GM18499 (cell line): ENCODE measurements around the gene GNG12.

Source experiments
- ATAC-seq: cut with Tn5 transposase; IDR thresholded peaks from one replicate; pipeline ENCODE4 v1.9.1; 2021; ENCODE audit warnings: moderate number of reproducible peaks; ENCODE audit not compliant: insufficient read depth, unreplicated experiment

The GNG12 gene

DNA sequence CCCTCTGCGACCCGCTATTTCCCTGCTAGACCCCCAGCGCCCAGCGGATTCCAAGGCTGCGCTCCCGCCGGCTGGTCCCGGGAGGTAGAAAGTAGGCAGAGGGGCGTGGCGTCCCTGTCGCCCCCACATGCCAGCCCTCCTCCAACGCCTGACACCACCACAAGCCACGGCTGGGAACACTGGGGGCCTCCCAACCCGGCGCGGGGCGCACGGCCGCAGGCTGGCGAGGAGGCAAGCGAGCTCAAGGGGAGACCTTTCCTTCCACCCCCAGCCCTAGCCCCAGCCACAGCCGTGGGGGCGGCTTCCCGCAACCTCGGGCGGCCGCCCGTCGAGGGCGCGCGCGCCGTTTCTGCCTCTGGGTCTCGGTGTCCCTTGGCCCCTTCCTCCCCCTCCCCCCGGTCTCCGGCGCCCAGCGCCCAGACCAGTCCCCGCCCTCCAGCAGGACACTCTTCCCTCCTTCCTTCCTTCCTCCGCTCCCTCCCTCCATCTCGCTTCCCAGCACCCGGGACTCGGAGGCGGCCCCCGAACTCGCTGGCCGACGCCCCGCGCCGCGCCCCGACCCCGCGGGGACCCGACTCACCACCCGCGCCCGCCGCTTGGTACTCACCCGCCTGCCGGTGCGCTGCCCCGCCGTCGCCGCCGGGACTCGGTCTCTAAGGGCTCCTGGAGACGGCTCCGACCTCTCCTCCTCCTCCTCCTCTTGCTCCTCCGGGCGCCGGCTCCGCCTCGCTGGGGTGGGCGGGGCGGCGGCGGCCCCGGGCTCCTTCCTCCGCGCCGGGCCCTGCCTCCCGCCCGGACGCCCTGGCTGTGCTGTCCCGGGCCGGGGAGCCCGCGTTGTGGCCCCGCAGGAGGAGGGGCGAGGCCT, at the start of gene GNG12:
Gene GNG12, minus strand, starts transcription at position 731 of the 865 bp plus-strand sequence. CDS start 125,781 bp downstream, outside the sequence.
- no peak for ATAC-seq

DNA sequence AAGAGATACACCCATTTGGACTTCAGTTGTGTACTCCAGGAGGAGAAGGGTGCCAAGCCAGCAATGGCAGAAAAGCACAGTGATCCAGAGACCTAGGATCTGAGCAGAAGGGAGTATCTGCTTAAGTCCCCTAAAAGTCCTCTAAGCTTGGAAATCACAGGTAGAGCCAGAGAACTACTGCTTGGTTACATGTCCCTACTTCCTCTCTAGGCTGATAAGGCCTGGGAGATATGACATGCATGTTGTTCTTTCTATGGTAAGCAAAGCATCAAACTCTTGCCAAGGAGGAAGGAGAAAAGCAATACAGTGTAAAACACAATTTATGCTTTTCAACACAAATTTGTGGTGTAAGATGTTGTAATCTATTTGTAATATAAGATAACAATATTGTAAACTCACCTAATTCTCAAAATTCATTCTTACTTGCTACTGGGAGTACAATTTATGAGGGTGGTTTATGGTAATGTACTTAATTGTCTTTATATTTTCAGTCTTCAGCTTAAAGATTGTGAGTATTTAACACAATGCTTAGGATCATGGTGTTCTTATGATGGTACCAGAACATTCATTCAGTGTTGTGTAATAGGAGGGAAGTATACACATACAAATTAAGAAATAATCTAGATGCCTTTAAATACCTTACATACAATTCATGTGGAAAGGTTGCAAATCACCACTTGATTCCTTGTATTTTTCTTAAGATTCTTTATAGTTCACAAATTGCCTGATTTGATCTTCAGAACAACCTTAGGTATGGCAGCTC, 49.1 kb upstream of the GNG12 start:
- ATAC-seq = no peak

DNA sequence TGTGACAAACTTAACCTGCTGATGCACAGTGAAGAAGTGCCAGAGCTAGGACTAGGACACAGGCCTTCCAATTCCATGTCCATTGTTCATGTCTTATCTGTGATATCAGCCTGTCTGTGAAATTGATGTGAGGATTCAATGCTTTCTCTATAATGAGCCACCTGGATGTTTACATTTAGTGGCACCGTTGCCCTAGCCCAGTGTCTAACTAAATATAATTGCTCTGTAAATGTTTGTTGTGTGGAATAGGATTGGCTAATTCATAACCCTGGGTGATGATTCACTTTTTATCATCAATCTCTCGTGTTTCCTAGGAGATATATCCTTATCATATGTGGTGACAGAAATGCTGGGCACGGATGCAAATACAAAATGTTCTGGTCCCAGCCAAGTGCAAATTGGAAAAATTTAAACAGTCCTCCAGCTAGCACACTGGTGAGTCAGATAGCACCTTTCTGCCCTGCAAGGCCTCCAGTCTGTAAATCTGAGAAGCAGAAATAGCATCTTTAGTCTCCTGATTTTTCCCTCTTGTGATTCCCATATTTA, 46.9 kb upstream of the GNG12 start:
- ATAC-seq = no peak

GRCh38 chr1:67879485-67879884, 46.2 kb upstream of the GNG12 start:
- no peak for ATAC-seq

DNA sequence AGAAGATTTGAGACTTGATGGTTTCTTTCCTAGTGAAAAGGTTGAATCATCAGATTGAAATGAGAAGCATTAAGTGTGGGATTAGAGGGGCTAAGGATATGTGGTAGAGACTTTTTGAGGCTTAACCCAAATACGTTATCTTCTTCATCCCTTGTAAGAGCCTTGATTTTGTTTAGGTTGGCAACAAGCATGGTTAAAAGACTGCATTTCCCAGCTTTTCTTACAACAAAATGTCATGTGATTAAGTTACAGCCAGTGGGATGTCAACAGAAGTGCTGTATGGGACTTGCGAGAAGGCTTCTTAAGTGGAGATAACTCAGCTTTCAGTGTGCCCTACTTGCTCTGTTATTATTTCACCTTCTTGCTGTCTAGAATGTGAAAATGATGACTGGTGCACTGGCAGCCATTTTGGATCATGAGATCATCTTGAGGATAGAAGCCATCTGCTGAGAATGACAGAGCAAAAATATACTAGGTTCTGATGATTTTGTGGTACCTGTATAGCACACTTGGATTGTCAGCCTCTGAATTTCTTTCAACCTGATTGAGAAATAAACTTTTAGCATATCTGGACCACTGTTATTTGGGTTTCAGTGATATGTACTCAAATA, 41.3 kb upstream of the GNG12 start:
- no peak for ATAC-seq

DNA sequence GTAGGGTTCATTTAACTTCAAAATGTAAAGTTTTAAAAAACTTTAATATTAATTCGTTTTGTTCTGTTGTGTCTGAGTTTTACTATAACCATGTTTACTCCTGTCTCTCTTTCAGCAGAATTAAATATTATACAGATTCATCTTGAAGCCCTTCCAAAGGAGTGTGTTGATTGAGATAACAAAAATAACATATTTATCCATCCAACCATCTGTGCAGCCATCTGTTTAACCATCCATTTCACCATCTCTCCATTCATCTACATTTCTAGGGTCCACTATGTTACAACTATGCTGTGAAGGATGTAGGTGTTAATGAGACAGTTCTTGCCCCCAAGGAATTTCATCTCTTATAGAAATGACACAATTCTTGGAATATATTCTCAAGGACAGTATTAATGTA, 36.0 kb upstream of the GNG12 start:
- no peak for ATAC-seq

GRCh38 chr1:67863637-67864036, 30.4 kb upstream of the GNG12 start:
- no peak for ATAC-seq

- no peak for ATAC-seq
These were observed 29.4 kb upstream of the GNG12 start for GRCh38 chr1:67862685-67863084.

DNA sequence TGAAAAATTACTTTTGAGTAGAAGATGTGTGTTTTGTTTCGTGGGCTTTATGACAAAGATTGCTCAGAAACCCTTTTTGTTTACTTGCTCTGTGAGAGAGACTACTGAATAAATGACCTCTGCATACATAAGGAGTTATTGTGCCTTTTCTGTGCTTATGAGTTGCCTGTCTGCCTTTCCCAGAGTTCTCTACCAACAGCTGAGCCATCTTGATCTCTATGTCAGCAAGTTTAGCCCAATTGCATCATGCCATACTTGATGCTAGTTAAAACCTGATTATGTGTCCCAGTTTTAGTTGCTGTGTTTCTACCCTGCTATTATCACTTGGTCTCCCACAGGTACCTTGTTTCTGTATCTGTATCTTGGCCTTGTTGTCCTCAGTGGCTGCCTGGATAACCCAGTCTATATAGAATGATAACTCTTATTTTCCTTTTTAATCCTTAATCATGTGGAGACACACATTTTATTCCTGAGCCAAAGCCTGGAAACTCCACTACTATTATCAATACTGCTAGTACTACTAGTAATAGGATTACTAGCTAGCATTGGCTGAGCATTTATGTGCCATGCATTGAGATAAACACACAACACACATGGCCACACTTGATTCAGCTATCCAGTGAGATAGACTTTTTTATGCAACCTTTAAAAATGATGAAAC, 28.7 kb upstream of the GNG12 start:
- ATAC-seq = no peak

DNA sequence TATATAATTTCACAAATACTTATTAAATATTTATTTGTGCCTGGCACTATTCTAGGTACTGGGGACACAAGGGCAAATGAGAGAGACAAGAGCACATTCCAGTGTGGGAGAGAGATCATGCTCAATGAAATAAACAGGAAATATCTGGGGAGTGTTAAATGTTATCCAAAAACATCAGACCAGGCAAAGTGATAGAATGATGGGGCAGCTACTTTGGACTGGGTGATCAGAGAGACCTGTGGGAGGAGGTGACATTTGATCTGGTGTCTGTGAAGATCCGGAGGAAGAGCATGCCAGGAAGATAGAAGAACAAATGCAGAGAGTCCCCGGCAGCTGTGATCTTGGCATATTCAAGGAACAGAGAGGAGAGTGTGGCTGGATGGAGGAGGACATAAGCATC, 27.5 kb upstream of the GNG12 start:
- ATAC-seq = no peak

DNA sequence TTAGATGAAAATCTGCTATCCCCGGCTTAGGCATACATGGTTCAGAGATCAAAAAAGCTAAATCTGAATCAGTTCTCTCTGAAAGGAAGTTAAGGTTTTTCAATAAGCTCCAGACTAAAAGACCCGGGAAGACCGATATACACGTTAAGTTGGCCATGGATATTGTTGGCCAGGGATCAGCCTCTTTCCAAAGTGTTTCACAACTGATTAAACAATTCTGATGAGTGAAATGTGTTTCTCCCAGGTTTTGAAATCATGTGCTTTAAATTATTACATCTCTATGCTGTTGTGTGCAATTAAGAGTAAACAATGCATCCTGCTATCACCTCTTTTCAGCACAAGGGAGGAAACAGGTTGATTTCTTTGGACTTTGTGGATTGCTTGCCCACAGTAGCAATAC, 23.7 kb upstream of the GNG12 start:
- ATAC-seq = no peak

GRCh38 chr1:67855961-67856360, 22.7 kb upstream of the GNG12 start:
- ATAC-seq = no peak

DNA sequence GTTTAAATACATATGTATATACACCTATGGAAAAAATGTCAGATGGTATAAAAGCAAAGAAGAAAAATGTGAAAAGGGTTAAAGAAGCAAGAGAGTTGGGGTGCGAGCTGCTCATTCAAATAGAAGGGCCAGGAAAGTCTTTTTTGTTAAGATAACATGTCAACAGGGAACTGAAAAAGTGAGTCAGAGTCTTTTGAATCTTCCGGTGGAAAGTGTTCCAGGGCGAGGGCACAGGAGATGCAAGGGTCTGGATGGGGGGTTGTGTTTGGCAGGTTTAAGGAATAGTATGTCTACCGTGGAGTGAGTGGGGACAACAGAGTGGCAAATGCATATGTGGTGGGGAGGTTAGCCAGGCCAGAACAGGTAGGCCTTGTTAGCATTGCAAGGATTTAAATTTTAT, 22.2 kb upstream of the GNG12 start:
- no peak for ATAC-seq

- no peak for ATAC-seq
These were observed 20.4 kb upstream of the GNG12 start for GRCh38 chr1:67853704-67854103.

- no peak for ATAC-seq
These were observed 18.5 kb upstream of the GNG12 start for GRCh38 chr1:67851800-67852199.

GRCh38 chr1:67850611-67851075, 17.4 kb upstream of the GNG12 start:
- ATAC-seq = no peak

DNA sequence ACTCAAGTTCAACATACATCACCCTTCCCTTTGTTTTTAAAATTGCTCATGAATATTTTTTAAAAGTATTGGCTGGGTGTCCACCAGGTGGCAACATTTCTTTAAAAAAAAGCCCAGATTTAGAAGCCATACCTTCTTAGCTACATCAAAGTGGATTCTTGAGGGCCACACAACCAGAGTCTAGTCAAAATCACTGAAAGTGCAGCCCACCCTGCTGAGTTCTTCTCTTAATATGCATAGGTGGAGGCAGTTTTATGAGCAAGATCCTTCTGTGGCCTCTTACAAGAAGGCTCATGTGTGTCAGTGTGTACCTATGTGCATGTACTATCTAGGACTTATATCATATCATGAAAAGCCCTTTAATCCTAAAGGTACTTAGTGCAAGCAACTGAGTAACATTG, 16.9 kb upstream of the GNG12 start:
- ATAC-seq = no peak

DNA sequence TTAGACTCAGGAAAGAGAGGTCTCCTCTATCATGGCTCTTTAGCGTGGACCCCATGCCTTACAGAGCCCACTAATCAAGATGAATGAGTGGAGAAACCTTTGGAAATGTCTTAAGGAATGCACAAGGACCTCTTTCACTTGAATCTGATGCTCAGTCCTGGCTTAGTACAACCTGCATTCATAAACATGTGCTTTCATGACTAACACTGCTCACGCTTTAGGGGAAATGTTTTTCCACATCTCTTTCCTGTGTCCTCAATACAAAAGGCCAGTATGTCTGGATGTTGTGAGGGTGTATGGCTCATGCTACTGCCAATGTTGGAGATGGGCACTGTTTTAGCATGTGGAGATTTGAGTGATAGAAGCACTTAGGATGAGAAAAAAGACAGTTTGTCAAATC, 14.2 kb upstream of the GNG12 start:
- no peak for ATAC-seq

DNA sequence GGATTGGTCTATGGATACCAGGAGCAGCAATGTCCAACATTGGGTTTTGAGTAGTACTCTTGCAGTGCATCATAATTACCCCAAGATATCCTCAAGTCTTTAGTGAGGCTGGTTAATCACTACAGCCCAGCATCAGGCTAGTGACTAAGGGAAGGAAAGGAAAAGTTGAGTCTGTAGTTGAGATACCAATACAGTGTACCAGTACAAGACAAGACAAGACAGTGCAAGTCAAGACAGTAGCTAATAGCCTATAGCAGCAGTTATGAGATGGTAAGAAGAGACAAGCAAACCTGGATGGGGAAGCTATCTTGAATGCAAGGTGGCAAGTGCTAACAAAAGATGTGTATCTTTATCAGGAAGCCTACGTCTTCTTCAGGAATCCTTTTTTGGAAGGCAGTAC, 13.3 kb upstream of the GNG12 start:
- no peak for ATAC-seq

- ATAC-seq = no peak
These were observed 11.7 kb upstream of the GNG12 start for GRCh38 chr1:67844988-67845387.
